Stimulated activated CD4-positive, alpha-beta T cell treated with anti-CD3 and anti-CD28 coated beads, Interleukin-15, amount 100 ng/mL, for 48 hours (primary cell): ENCODE results near the gene PLPPR2.
A peak's percentile ranks its signal among the peaks of the same experiment; 100 is the strongest.
"Not testable (repeated sequence)": the region's sequence is repeated elsewhere in the genome, so short reads cannot be mapped to it uniquely, and the experiment has no call there.

Experiments used
- DNase-seq, 2 donors: peaks; one replicate each; pipeline ENCODE4 v3.0.0-alpha.2; 2020; ENCODE audit warnings: low read depth in 2 of 2

PLPPR2 gene

GRCh38 chr19:11370744-11371143, 15.5 kb downstream of the PLPPR2 start:
- no peak for DNase-seq

DNA sequence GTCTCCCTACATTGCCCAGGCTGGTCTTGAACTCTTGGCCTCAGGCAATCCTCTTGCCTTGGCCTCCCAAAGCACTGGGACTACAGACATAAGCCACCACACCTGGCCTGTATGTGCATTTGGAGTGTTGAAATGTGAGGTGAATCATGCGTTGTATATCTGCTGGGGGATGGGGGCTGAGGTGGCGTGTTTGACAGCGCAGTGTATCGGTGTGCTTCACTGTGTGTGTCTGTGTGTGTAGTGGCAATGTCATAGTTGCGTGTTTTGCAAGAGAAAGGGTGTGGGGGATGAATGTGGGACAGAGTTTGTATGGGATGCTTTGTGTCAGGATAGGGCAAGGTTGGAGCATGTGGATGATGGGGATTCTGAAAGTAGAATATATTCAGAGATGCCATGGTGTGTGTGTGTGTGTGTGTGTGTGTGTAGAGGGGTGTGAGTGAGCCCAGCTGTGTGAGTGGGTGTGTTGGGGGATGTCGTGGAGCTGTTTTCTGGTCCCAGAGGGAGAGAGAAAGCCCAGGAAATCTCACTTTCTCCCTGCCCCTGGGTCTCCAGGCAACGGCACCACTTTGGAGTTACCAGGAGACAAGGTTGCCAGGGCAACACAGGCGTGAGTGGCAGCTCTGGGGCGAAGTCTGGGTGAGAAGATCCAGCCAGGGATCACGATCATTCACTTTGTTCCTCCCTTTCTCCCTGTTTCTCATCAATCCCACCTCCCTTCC, 18.1 kb downstream of the PLPPR2 start:
- no peak for DNase-seq

DNA sequence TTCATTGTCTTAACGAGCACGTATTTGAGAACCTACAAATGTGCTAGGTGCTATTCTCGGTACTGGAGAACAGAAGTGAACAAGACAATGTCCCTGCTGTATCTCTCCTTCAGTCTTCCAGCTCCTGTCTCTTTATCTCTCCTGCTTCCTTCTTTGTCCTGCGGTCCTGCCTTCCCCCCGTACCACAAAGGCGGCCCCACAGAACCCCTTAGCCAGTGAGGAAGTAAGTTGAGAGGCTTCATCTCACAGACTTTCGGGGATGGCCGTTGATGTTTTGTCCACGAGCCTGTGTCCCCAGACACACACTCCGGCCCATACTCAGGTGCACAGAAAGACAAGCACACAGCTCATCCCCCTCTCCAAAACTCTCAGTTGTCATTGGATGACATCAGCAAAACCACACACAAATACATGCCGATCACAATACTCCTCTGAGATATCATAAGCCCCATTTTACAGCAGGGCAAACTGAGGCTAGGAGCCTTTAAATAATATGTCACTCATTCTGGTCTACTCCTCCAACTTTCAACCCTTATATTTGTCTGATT, 18.7 kb downstream of the PLPPR2 start:
- DNase-seq: no peak

DNA sequence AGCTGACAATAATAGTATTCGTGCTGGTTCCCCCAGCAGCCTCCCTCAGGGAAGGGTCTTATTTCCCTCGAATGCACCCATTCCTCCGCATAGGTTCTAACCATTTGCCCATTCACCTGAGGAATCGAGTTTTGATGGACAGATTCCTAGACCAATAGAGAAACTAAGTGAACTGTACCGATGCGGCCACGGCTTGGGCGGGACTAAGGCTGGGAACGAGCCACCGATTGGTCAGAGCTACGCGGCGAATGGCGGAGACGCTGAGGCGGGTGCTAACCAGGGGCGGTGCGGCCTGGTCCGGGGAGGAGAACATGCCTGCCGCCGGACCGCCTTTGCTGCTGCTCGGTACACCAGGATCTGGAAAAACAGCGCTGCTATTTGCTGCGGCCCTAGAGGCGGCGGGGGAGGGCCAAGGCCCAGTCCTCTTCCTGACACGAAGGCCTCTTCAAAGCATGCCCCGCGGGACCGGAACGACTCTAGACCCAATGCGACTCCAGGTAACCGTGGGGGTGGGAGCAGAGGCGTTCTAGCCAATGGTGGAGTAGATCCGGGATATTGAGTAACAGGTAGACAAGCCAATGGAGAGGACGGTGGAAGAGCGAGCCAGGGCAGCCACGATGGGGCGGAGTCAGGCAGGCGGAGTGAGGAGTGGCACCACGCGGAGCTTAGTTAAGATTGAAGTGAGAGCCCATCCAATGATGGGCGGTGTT, 19.4 kb downstream of the PLPPR2 start, which contains the start of gene SWSAP1:
SWSAP1 (plus strand) TSS at position 234 of the 710 bp plus-strand sequence; CDS start at position 249, 15 bp downstream.
- peak; percentile 94 to 95 for DNase-seq

DNA sequence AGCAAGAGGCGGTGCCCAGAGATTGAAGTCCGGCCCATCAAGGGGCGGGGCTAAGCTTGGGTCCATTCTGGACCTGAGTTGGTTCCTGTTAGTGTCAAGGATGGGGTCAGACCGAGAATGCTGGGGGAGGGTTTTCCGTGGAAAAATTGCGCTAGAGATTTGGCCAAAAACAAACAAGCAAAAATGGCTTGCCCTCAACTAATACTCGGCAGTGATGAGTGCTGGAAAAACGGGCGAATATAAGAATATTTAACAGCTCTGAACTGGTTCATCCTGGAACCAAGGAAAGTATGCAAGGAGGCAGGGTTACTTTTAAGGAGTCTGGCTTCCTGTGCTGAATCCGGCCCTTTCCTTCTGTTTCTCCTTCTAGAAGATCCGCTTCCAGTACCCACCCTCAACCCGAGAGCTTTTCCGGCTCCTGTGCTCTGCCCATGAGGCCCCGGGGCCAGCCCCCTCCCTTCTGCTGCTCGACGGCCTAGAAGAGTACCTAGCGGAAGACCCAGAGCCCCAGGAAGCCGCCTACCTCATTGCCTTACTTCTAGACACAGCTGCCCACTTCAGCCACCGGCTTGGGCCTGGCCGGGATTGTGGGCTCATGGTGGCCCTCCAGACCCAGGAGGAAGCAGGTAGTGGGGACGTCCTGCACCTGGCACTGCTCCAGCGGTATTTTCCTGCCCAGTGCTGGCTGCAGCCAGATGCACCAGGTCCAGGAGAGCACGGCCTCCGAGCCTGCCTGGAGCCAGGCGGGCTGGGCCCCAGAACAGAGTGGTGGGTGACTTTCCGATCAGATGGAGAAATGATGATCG, 20.1 kb downstream of the PLPPR2 start:
- DNase-seq: peak; percentile 60 to 71

DNA sequence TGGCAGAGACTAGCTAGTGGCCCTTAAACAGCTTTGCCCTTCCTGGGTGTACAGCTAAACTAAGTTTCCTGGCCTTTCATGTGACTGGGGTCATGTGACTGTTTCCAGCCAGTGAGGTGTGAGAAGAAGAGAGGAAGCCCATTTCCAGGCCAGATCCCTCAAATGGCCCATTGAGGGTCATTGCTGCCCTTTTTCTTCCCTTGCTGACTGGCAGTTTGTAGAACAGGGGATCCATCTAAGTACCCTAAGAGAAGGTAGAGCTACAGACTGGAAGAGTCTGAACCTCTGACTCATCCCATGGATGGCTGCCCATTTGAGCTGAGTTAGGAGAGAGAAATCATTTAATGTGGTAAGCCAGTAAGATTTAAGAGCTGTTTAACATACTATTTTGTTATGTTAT, 22.0 kb downstream of the PLPPR2 start:
- DNase-seq: no peak

DNA sequence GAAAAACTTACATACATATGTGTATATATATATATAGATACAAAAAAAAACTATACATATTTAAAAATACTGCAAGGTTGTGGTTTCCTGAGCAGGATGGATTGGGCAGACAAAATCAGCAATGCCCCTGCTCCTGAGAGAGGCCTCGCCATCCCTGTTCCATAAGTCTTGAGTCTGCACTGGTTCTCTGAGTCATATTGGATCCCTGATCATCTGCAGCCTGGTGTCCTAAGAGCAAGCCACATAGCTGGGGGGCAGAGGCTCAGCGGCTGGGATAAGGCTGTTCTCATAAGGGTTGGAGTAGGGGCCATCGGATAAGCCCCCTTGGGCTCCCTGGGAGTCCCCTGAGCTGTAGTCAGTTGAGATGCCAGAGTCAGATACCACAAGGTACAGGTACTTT, 22.5 kb downstream of the PLPPR2 start:
- DNase-seq: no peak

GRCh38 chr19:11378319-11379189, 23.3 kb downstream of the PLPPR2 start:
- DNase-seq: no peak

GRCh38 chr19:11379269-11379845, 24.1 kb downstream of the PLPPR2 start:
- not testable (repeated sequence) for DNase-seq

DNA sequence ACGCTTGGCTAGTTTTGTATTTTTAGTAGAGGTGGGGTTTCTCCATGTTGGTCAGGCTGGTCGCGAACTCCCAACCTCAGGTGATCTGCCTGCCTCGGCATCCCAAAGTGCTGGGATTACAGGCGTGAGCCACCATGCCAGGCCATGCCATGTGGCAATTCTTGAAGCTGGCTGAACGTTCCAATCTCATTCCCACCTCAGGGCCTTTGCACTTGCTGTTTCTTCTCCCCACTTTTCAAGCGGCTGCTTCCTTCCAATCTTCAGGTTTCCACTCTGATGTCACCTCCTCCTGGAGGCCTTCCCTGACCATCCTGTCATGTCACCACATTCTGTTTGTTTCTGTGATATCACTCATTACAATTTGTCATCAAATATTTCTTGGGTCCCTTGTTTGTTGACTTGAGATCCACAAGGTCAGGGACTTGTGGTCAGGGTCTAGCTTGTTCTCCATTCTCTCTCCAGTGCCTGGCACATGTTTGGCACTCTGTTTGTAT, 24.7 kb downstream of the PLPPR2 start:
- no peak for DNase-seq

GRCh38 chr19:11380653-11381537, 25.7 kb downstream of the PLPPR2 start:
- DNase-seq: peak; percentile 94 to 95

GRCh38 chr19:11382898-11383705, 27.9 kb downstream of the PLPPR2 start:
- DNase-seq: no peak

GRCh38 chr19:11383706-11384048, 28.4 kb downstream of the PLPPR2 start:
- no peak for DNase-seq

GRCh38 chr19:11384778-11385129, 29.5 kb downstream of the PLPPR2 start:
- no peak for DNase-seq

DNA sequence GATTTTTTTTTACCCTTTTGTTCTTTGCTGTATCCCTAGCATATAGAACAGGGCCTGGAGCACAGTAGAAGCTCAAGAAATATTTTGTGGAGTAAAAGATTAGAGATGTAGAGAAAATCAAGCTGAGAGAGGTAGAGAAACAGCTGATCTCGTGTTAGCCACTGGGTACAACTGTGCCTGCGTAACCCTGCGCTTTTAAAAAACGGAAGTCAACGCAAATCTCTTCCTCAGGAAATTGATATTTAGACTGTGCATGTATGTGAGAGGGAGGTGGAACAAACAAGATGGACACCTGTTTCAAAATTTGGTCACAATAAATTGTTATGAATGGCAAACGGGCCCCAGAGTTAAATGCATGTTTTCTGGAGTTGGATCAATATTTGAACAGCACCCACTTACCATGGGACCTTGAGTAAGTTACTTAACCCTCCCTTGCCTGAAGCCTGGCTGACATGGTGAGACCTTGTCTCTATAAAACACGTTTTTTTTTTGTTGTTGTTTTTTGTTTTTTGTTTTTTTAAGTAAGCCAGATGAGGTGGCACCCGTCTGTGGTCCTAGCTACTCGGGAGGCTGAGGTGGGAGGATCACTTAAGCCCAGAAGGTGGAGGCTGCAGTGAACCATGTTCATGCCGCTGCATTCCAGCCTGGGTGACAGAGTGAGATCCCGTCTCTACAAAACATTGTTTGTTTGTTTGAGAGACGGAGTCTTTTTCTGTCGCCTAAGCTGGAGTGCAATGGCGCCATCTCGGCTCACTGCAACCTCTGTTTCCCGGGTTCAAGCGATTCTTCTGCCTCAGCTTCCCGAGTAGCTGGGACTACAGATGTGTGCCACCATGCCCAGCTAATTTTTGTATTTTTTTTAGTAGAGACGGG, 32.2 kb downstream of the PLPPR2 start:
- no peak for DNase-seq

DNA sequence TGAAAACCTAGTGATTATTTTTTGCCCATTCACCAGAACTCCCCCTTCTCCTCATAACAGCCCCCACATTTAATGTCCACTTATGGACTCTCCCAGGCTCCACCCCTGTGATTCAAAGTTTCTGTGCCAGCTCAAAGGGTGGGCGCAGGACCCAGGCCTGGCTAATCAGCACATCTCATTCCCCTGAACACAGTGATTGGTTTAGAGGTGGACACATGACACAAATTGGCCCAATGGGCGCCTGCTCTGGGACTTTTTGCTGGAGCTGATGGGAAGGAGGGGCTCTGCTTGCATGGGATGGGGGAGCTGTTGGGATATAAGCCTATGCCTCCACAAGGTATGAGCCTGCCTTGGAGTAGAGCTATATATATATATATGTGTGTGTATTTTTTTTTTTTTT, 35.1 kb downstream of the PLPPR2 start:
- DNase-seq: no peak

- no peak for DNase-seq
Observed at GRCh38 chr19:11390933-11391680, 35.9 kb downstream of the PLPPR2 start.
